Thyroid gland (tissue), 4 donors: Measurements from ENCODE around the gene RAP1GAP. TPM values are rescaled to one million over a fixed set of nuclear protein-coding genes. Genes with fewer than 3 reads are reported as not detected.

Experiments used
- DNase-seq, 2 donors: peaks; one replicate each; pipeline ENCODE4 v3.0.0-alpha.2; 2019
- H3K27ac ChIP-seq, 3 donors: fragments of 200-600 bp; sonication (generic); 1 replicate in 2 of 3; 2 replicates in 1 of 3; pipeline ENCODE4 v1.5.1; 2016 to 2019; ENCODE audit warnings: mild to moderate bottlenecking in 1 of 3, moderate library complexity in 1 of 3
- H3K27me3 ChIP-seq: fragments of 200-600 bp; sonication (generic); one replicate; pipeline ENCODE4 v1.5.1; 2019
- H3K36me3 ChIP-seq, 2 donors: fragments of 200-600 bp; sonication (generic); one replicate each; pipeline ENCODE4 v1.5.1; 2016 to 2019
- H3K4me1 ChIP-seq, 2 donors: fragments of 200-600 bp; sonication (generic); one replicate each; pipeline ENCODE4 v1.5.1; 2017 to 2019
- H3K4me3 ChIP-seq, 3 donors: fragments of 200-600 bp; sonication (generic); replicated peaks in 1 of 3; 1 replicate in 2 of 3; 2 replicates in 1 of 3; pipeline ENCODE4 v1.5.1; 2016; ENCODE audit warnings: mild to moderate bottlenecking in 1 of 3
- H3K9me3 ChIP-seq: fragments of 200-600 bp; sonication (generic); one replicate; pipeline ENCODE4 v1.5.1; 2017
- POLR2A ChIP-seq, 2 donors: fragments of 450-650 bp; IDR thresholded peaks; one replicate each; pipeline ENCODE4 v1.6.1; 2017; ENCODE audit warnings: antibody characterized with exemption in 2 of 2, mild to moderate bottlenecking in 2 of 2, moderate library complexity in 1 of 2
- WGBS, 2 donors: methylation state at CpG; one replicate each; pipeline ENCODE4 v1.1.5; 2017; 5-methylcytosine and 5-hydroxymethylcytosine counted together
- intact Hi-C: fragments of 100-400 bp; cut with DNase I; formaldehyde crosslinking; loops from one replicate; pipeline ENCODE4 v1.15.1; 2023
- total RNA-seq, 4 donors: library from RNA; depleted of rRNA; stranded (reverse); fragments of >200 nt; gene quantifications; one replicate each; pipeline ENCODE4 v1.2.3, GENCODE V29; 2016
- TF ChIP-seq, protein P1 (sequence below), 6 experiments: fragments of 200-600 bp in 3 of 6; fragments of 450-650 bp in 3 of 6; sonication (generic) in 3 of 6; IDR thresholded peaks; one replicate each; pipeline ENCODE4 v1.5.1; 2016 to 2019; ENCODE audit warnings: antibody characterized with exemption in 6 of 6, mild to moderate bottlenecking in 2 of 6, inconsistent platforms in 1 of 6, moderate library complexity in 1 of 6

The RAP1GAP gene
- total RNA-seq, 4 donors from 2014 or later = 256 to 588 (median 506) TPM

DNA sequence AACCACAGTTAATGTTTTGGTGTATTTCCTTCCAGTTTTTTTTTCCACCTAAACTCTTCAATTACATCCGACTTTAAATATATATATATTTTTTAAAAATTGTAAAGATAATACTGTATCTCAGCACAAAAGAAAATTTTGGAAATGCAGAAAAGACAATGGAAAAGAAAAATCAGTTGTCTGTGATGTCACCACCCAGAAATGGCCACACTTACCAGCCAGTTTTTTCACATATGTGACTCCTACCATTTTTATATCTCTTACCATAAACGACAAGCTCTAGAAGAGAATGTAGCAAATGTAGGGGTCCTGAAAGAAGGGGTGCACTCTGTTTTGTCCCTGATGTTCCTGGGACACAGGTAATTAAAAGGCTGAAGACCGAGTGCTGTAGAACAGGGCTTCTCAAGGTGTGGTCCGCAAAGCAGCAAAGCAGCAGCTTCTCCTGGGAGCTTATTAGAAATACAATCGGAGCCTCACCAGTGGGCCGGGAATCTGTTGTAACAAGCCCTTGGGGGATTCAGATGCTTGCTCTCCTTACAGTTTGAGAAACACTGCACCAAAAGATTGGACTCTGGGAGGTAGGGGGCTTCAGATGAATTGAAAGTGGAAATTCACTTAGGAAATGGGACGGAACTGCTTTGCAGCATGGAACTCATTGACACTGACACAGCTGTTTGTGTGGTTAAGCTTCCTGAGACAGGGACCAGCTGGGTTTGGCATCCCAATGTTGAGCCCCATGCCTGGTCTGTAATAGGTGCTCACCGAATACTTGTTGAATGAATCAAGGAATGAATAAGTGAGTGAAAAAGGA, 115.8 kb downstream of the RAP1GAP start:
- no peak for DNase-seq
- 70 to 75% methylated on average over 8 of the region's 8 CpGs for WGBS, 2 donors
- Histone ChIP-seq H3K27ac (no peak overlapping the region), H3K4me3 (no peak overlapping the region), H3K27me3 (no peaks in the 10 kb centered on the region), H3K4me1 (no peaks in the 10 kb centered on the region), H3K36me3 (no peaks in the 10 kb centered on the region), H3K9me3 (no peaks in the 10 kb centered on the region)
- no peak for TF ChIP-seq POLR2A (IDR thresholded peaks at IDR 0.05)
- TF ChIP-seq, protein P1, sequence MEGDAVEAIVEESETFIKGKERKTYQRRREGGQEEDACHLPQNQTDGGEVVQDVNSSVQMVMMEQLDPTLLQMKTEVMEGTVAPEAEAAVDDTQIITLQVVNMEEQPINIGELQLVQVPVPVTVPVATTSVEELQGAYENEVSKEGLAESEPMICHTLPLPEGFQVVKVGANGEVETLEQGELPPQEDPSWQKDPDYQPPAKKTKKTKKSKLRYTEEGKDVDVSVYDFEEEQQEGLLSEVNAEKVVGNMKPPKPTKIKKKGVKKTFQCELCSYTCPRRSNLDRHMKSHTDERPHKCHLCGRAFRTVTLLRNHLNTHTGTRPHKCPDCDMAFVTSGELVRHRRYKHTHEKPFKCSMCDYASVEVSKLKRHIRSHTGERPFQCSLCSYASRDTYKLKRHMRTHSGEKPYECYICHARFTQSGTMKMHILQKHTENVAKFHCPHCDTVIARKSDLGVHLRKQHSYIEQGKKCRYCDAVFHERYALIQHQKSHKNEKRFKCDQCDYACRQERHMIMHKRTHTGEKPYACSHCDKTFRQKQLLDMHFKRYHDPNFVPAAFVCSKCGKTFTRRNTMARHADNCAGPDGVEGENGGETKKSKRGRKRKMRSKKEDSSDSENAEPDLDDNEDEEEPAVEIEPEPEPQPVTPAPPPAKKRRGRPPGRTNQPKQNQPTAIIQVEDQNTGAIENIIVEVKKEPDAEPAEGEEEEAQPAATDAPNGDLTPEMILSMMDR (IDR thresholded peaks at IDR 0.05) = no peak
- intact Hi-C loops = no loop called here

DNA sequence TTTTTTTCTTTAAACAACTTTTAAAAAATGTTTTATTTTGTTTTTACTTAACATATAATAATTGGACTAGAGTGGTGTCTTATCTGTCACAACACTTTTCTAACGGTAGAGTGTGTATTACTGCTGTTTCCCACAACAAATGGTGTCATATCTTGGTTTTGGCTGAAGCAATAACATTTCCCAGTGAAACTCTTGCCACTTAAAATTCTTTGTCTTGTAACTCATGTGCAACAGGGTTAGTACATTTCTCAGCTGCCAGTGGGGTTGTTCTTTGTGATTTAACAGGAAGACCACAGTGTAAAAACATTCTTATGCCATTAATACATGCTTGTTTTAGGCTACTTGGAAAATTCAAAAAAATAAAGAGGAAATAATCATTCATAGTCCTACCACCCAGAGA, 116.4 kb downstream of the RAP1GAP start:
- no peaks in the 10 kb centered on the region for H3K9me3 ChIP-seq
- H3K4me3 ChIP-seq = no peak overlapping the region
- WGBS, 2 donors = 14 to 19% methylated on average over 1 of the region's 1 CpG
- H3K27me3 ChIP-seq = no peaks in the 10 kb centered on the region
- no peak for DNase-seq
- H3K27ac ChIP-seq = no peak overlapping the region
- no peaks in the 10 kb centered on the region for H3K36me3 ChIP-seq
- H3K4me1 ChIP-seq = no peaks in the 10 kb centered on the region
- intact Hi-C loops = no loop called here
- TF ChIP-seq, protein P1 (IDR thresholded peaks at IDR 0.05) = no peak
- TF ChIP-seq POLR2A (IDR thresholded peaks at IDR 0.05) = no peak

DNA sequence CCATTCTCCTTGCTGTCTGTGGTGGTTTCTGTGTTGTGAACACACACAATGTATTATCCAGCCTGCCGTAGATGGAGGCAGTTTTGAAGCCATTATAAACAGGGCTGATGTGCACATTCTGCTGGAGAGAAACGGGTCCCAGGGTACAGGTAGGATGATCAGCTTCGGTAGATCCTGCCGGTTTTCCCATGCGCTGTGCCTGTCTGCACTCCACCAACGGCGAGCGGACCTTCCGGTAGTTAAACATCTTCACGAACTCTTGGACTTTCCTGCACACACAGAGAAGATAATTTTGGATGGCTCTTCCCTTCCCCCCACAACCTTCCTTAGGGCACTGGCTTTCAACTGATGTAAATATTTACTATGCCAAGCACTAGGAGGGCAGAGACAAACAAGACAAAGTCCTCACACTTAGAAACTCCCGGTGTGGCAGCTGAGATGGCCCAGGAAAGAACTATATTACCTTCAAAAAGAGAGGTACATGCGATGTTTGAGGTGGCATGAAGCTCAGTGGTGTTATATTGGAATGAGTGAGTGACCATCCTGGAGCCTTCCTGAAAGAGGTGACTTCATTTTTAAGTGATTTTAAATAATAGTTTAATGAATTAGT, 118.2 kb downstream of the RAP1GAP start:
- Histone ChIP-seq H3K4me1 (no peaks in the 10 kb centered on the region), H3K4me3 (no peak overlapping the region), H3K27me3 (no peaks in the 10 kb centered on the region), H3K27ac (no peak overlapping the region), H3K36me3 (no peaks in the 10 kb centered on the region), H3K9me3 (no peaks in the 10 kb centered on the region)
- 77 to 87% methylated on average over 12 of the region's 12 CpGs for WGBS, 2 donors
- DNase-seq = no peak
- intact Hi-C loops = no loop called here
- TF ChIP-seq, protein P1 (IDR thresholded peaks at IDR 0.05) = no peak

DNA sequence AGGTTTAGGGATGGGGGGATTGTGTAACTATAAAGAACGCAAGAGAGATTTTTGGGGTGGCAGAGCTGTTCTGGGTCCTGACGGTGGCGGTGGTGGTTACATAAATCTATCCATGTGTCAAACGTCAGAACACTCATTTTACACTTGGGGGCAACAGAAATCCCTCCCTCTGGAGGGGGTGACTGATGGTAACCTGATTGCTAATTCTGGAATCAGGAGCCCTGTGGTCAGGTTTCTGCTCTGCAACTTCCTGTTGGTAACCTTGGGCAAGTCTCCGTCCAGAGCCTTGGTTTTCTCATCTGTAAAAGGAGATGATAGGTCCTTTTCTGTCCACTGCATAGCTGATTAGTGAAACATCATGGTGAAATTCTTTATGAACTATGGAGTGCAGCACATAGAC, 119.1 kb downstream of the RAP1GAP start:
- intact Hi-C loops = no loop called here
- 75 to 77% methylated on average over 5 of the region's 5 CpGs for WGBS, 2 donors
- H3K27ac ChIP-seq = no peak overlapping the region

More for the DNA sequence above, 119.1 kb downstream of the RAP1GAP start:
- no peaks in the 10 kb centered on the region for H3K27me3 ChIP-seq
- TF ChIP-seq, protein P1 (IDR thresholded peaks at IDR 0.05) = no peak
- TF ChIP-seq POLR2A (IDR thresholded peaks at IDR 0.05) = no peak
- no peaks in the 10 kb centered on the region for H3K9me3 ChIP-seq
- H3K4me3 ChIP-seq = no peak overlapping the region
- no peaks in the 10 kb centered on the region for H3K36me3 ChIP-seq
- DNase-seq = no peak
- no peaks in the 10 kb centered on the region for H3K4me1 ChIP-seq
